Measurements from ENCODE around the gene ATM. TPM values are rescaled to one million over a fixed set of nuclear protein-coding genes. Genes with fewer than 3 reads are reported as not detected.

The ATM gene
- total and polyA plus RNA-seq, 2 experiments from 2014 or later = 27.6 to 59.3 TPM

DNA sequence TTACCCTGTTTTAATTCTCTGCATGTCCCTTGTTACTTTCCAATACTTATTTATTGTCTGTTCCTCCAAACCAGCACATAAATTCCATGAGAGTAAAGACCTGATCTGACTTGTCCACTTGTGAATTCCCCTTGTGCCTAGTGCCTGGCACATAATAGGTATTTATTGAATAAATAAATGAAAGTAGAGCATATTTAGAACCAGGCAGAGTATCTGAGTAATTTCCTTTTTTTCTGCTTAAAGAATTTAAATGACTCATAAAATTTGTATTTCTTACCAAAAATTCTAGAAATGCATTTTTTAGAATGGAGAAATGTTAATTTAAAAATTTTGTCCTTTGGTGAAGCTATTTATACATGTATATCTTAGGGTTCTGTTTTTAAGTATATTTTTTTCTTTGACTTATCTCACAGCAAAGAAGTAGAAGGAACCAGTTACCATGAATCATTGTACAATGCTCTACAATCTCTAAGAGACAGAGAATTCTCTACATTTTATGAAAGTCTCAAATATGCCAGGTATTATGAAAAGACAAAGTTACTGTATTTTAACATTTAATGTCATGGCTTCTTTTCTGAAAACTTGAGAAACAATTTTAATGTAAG is 96.8 kb downstream of the ATM start (continued):
- TF ChIP-seq ZNF114 (CRISPR knock-in tag; IDR thresholded peaks at IDR 0.05) (no peak), EZH2phosphoT487 (IDR thresholded peaks at IDR 0.05; ENCODE audit: unreplicated experiment) (no peak)

DNA sequence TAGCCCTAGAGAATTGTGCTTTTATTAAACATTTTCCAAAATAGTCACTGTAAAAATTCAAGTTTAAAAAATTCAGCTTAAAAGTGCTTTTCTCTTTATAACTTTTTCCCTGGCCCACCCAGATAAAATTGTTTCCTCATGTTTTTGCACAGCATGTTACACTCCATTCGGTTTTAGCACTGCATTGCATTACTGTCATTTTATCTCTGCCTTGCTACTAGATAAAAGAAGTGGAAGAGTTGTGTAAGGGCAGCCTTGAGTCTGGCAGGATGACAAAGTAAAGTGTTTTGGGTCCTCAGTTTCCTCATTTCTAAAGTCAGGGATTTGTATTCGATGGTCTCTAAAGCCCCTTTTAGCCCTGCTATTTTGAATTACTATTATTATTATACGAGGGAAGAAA is 99.8 kb downstream of the ATM start:
- H3K36me3 Mint-ChIP-seq (ENCODE audit: low read depth) = peaks cover 22% of the 10 kb centered on the region
- peaks cover 4% of the 10 kb centered on the region for H3K27me3 Mint-ChIP-seq (ENCODE audit: insufficient read depth, low read depth, poor library complexity)
- no peaks in the 10 kb centered on the region for H3K4me1 ChIP-seq (ENCODE audit: insufficient read depth)
- H3K27ac Mint-ChIP-seq = no peak overlapping the region
- H2AFZ ChIP-seq = no peak overlapping the region
- TF ChIP-seq ZNF114 (CRISPR knock-in tag; IDR thresholded peaks at IDR 0.05) (no peak), ZNF331 (CRISPR knock-in tag; IDR thresholded peaks at IDR 0.05; ENCODE audit: low read depth) (no peak)
- TF ChIP-seq, protein P1, sequence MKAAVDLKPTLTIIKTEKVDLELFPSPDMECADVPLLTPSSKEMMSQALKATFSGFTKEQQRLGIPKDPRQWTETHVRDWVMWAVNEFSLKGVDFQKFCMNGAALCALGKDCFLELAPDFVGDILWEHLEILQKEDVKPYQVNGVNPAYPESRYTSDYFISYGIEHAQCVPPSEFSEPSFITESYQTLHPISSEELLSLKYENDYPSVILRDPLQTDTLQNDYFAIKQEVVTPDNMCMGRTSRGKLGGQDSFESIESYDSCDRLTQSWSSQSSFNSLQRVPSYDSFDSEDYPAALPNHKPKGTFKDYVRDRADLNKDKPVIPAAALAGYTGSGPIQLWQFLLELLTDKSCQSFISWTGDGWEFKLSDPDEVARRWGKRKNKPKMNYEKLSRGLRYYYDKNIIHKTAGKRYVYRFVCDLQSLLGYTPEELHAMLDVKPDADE (IDR thresholded peaks at IDR 0.05) = no peak
- TF ChIP-seq, protein P2, sequence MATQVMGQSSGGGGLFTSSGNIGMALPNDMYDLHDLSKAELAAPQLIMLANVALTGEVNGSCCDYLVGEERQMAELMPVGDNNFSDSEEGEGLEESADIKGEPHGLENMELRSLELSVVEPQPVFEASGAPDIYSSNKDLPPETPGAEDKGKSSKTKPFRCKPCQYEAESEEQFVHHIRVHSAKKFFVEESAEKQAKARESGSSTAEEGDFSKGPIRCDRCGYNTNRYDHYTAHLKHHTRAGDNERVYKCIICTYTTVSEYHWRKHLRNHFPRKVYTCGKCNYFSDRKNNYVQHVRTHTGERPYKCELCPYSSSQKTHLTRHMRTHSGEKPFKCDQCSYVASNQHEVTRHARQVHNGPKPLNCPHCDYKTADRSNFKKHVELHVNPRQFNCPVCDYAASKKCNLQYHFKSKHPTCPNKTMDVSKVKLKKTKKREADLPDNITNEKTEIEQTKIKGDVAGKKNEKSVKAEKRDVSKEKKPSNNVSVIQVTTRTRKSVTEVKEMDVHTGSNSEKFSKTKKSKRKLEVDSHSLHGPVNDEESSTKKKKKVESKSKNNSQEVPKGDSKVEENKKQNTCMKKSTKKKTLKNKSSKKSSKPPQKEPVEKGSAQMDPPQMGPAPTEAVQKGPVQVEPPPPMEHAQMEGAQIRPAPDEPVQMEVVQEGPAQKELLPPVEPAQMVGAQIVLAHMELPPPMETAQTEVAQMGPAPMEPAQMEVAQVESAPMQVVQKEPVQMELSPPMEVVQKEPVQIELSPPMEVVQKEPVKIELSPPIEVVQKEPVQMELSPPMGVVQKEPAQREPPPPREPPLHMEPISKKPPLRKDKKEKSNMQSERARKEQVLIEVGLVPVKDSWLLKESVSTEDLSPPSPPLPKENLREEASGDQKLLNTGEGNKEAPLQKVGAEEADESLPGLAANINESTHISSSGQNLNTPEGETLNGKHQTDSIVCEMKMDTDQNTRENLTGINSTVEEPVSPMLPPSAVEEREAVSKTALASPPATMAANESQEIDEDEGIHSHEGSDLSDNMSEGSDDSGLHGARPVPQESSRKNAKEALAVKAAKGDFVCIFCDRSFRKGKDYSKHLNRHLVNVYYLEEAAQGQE (IDR thresholded peaks at IDR 0.05; ENCODE audit: unreplicated experiment) = no peak
- no peak for ATAC-seq
- no peak overlapping the region for H3K27ac ChIP-seq (ENCODE audit: low read depth)
- no peaks in the 10 kb centered on the region for H3K9me3 Mint-ChIP-seq
- peaks cover 26% of the 10 kb centered on the region for H3K36me3 ChIP-seq (ENCODE audit: insufficient read depth)
- no peak overlapping the region for H3K4me3 ChIP-seq
- no peaks in the 10 kb centered on the region for H3K79me2 ChIP-seq (replicated peaks; ENCODE audit: insufficient read depth)
- no peaks in the 10 kb centered on the region for H3K4me1 Mint-ChIP-seq
- no peak overlapping the region for H3K4me2 ChIP-seq
- H3K4me3 Mint-ChIP-seq = no peak overlapping the region
- H3K9me2 ChIP-seq (ENCODE audit: insufficient read depth) = no peaks in the 10 kb centered on the region
- no peaks in the 10 kb centered on the region for H3K27me3 ChIP-seq (ENCODE audit: insufficient read depth)
- no peaks in the 10 kb centered on the region for H3F3A ChIP-seq (replicated peaks; ENCODE audit: low read depth)
- no peaks in the 10 kb centered on the region for H4K20me1 ChIP-seq (replicated peaks; ENCODE audit: insufficient read depth)
- DNase-seq (ENCODE audit: low spot score) = no peak

DNA sequence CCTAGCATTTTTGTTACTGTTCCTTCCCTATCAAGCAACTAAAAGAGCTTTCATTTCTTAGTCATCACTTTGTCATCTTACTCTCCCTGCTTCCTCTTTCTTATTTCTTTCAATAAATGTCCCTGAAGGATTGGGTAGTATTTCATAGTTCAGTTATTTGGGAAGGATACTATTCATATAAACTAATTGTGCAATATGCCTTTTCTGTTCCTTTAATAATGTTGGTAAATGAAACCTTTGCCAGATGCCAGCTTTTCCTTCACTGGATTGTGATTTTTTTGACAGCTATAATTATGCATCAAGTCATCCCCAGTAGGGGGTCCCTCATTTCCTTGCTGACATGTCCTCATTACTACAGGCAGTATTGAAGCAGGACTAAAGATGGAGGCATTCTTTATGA is 101.7 kb downstream of the ATM start:
- DNase-seq (ENCODE audit: low spot score) (no peak), ATAC-seq (no peak)
- H3K79me2 ChIP-seq (replicated peaks; ENCODE audit: insufficient read depth) = no peaks in the 10 kb centered on the region
- no peaks in the 10 kb centered on the region for H3K9me3 Mint-ChIP-seq
- no peak overlapping the region for H3K4me3 ChIP-seq
- H3K36me3 Mint-ChIP-seq (ENCODE audit: low read depth) = peaks cover 30% of the 10 kb centered on the region
- H3K27me3 Mint-ChIP-seq (ENCODE audit: insufficient read depth, low read depth, poor library complexity) = peaks cover 4% of the 10 kb centered on the region
- H3K9me2 ChIP-seq (ENCODE audit: insufficient read depth) = no peaks in the 10 kb centered on the region
- no peaks in the 10 kb centered on the region for H3K4me1 ChIP-seq (ENCODE audit: insufficient read depth)
- no peaks in the 10 kb centered on the region for H3K4me1 Mint-ChIP-seq
- no peaks in the 10 kb centered on the region for H3K27me3 ChIP-seq (ENCODE audit: insufficient read depth)
- H3F3A ChIP-seq (replicated peaks; ENCODE audit: low read depth) = no peaks in the 10 kb centered on the region
- H3K36me3 ChIP-seq (ENCODE audit: insufficient read depth) = peaks cover 38% of the 10 kb centered on the region
- H3K4me2 ChIP-seq = no peak overlapping the region
- no peak overlapping the region for H3K4me3 Mint-ChIP-seq
- no peak overlapping the region for H3K27ac ChIP-seq (ENCODE audit: low read depth)
- H4K20me1 ChIP-seq (replicated peaks; ENCODE audit: insufficient read depth) = no peaks in the 10 kb centered on the region
- H3K27ac Mint-ChIP-seq = no peak overlapping the region
- H2AFZ ChIP-seq = no peak overlapping the region
- TF ChIP-seq EZH2phosphoT487 (IDR thresholded peaks at IDR 0.05; ENCODE audit: unreplicated experiment) (no peak), ZNF331 (CRISPR knock-in tag; IDR thresholded peaks at IDR 0.05; ENCODE audit: low read depth) (no peak), ZNF114 (CRISPR knock-in tag; IDR thresholded peaks at IDR 0.05) (no peak), NANOG (IDR thresholded peaks at IDR 0.05; ENCODE audit: borderline replicate concordance) (no peak), JUNB (IDR thresholded peaks at IDR 0.05; ENCODE audit: unreplicated experiment) (no peak), STAT1 (IDR thresholded peaks at IDR 0.05; ENCODE audit: unreplicated experiment) (no peak), EZH2 (IDR thresholded peaks at IDR 0.05; ENCODE audit: low read depth, unreplicated experiment) (no peak), CREB1 (CRISPR knock-in tag; IDR thresholded peaks at IDR 0.05; ENCODE audit: low read depth) (no peak)
- TF ChIP-seq, protein P1 (IDR thresholded peaks at IDR 0.05) = no peak
- TF ChIP-seq, protein P2 (IDR thresholded peaks at IDR 0.05; ENCODE audit: unreplicated experiment) = no peak
